PFSK-1 (cell line): ENCODE measurements around the gene HLA-DMB.

ENCODE experiments used
- FOXP2 ChIP-seq: optimal IDR thresholded peaks from 2 replicates; pipeline ENCODE3; 2011; ENCODE audit warnings: borderline replicate concordance, control low read depth, inconsistent platforms; ENCODE audit not compliant: insufficient read depth; ENCODE audit errors: extremely low read length, extremely low read depth
- POLR2AphosphoS5 ChIP-seq: IDR thresholded peaks from 2 replicates; pipeline ENCODE4 v1.6.1; 2012; ENCODE audit warnings: low read depth, mild to moderate bottlenecking, control low read depth, low read length, moderate library complexity
- SIN3A ChIP-seq: IDR thresholded peaks from 2 replicates; pipeline ENCODE4 v1.6.1; 2012; ENCODE audit warnings: mild to moderate bottlenecking, low read length, moderate library complexity, borderline replicate concordance; ENCODE audit not compliant: insufficient read depth
- TAF1 ChIP-seq: IDR thresholded peaks from 2 replicates; pipeline ENCODE4 v1.6.1; 2012; ENCODE audit warnings: low read length, control low read depth, borderline replicate concordance; ENCODE audit not compliant: insufficient read depth
- TF ChIP-seq, protein P1 (sequence below), 2 experiments: IDR thresholded peaks; 2 replicates each; pipeline versions ENCODE4 v1.6.1 to v1.8.0; 2011 to 2012; ENCODE audit warnings: low read depth in 2 of 2, low read length in 2 of 2, control low read depth in 1 of 2, inconsistent platforms in 1 of 2, mild to moderate bottlenecking in 1 of 2, moderate library complexity in 1 of 2; ENCODE audit not compliant: insufficient read depth in 1 of 2

The HLA-DMB gene

DNA sequence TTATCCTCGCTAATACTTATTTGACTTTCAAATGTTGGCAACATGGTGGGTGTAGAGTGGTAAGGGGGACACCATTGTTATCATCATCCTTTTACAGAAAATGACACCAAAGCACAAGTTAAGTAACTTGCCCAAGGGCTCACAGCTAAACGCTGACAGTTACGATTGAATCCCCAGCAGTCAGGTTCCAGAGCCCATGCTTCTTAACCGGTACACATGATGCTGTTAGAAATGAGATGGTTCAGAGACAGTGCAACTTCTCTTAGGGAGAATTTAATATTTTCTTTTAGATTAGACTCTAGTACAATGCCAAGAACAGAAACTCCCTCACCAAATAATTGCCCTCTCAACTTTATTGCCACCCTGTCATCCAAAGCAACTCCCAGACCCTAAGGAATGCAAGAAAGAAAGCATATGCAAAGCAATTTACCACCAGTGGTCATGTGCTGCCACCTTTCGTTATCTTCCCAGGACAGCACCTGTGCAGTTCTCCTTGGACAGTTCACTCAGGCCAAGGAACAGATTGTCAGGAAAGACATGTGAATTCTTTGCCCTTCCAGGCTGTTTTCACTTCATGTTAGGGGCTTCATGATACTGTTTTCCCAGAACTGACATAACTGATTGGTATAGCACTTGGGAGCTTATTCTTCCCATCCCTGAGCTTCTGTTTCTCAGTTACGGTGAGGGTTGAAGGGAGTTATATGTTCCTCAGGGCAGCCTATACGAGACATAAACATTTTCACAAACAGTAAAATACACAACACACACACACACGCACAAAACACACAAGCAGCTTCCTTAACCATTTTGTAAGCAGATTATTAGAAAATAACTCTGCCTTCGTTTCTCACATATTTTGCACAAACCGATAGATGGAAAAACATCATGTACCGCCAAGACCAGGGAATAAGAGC is 7.0 kb upstream of the HLA-DMB start:
- TF ChIP-seq, protein P1, sequence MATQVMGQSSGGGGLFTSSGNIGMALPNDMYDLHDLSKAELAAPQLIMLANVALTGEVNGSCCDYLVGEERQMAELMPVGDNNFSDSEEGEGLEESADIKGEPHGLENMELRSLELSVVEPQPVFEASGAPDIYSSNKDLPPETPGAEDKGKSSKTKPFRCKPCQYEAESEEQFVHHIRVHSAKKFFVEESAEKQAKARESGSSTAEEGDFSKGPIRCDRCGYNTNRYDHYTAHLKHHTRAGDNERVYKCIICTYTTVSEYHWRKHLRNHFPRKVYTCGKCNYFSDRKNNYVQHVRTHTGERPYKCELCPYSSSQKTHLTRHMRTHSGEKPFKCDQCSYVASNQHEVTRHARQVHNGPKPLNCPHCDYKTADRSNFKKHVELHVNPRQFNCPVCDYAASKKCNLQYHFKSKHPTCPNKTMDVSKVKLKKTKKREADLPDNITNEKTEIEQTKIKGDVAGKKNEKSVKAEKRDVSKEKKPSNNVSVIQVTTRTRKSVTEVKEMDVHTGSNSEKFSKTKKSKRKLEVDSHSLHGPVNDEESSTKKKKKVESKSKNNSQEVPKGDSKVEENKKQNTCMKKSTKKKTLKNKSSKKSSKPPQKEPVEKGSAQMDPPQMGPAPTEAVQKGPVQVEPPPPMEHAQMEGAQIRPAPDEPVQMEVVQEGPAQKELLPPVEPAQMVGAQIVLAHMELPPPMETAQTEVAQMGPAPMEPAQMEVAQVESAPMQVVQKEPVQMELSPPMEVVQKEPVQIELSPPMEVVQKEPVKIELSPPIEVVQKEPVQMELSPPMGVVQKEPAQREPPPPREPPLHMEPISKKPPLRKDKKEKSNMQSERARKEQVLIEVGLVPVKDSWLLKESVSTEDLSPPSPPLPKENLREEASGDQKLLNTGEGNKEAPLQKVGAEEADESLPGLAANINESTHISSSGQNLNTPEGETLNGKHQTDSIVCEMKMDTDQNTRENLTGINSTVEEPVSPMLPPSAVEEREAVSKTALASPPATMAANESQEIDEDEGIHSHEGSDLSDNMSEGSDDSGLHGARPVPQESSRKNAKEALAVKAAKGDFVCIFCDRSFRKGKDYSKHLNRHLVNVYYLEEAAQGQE (IDR thresholded peaks at IDR 0.05; ENCODE audit: insufficient read depth in 1 of 2, low read depth in 2 of 2, low read length in 2 of 2), result no peak

DNA sequence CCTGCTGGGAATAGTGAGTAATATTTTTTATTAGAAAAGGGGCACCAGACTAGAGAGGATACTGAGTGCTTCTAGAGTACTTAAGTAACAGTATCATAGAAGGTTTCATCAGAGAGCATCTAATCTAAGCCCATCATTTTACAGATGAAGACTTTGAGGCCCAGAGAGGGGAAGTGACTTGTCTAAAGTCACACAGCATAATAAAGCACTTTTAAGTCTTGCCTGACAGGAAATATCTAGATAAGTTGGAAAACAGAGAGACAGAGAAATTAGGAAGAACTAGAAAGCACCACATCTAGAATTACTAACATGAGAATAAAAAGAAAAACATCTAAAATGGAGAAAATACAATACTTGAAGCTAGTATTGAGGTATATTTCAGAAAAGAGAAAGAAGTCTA is 6.1 kb upstream of the HLA-DMB start:
- TF ChIP-seq POLR2AphosphoS5, result no peak
- no peak for TF ChIP-seq SIN3A
- no peak for TF ChIP-seq FOXP2
- TF ChIP-seq TAF1, result no peak
- TF ChIP-seq, protein P1 (IDR thresholded peaks at IDR 0.05; ENCODE audit: insufficient read depth in 1 of 2, low read depth in 2 of 2, low read length in 2 of 2), result no peak

DNA sequence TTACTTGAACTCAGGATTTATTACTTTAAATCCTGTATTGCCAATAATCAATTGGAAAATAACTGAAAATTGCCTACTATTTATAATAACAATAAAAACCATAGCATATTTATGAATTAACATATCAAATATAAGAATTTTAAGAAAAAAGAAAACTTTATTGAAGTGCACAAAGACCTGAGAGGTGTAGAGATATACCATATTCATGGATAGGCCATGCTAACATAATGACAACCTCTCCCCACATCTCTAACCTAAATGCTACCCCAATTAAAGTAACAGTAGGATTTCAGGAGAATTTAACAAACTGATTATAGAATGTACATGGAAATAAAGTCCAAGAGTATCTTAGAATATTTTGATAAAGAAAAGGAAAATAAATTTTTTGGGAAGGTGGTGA is 5.1 kb upstream of the HLA-DMB start:
- TF ChIP-seq, protein P1 (IDR thresholded peaks at IDR 0.05; ENCODE audit: insufficient read depth in 1 of 2, low read depth in 2 of 2, low read length in 2 of 2), result no peak
- TF ChIP-seq POLR2AphosphoS5, result no peak
- TF ChIP-seq FOXP2, result no peak
- no peak for TF ChIP-seq TAF1
- no peak for TF ChIP-seq SIN3A

DNA sequence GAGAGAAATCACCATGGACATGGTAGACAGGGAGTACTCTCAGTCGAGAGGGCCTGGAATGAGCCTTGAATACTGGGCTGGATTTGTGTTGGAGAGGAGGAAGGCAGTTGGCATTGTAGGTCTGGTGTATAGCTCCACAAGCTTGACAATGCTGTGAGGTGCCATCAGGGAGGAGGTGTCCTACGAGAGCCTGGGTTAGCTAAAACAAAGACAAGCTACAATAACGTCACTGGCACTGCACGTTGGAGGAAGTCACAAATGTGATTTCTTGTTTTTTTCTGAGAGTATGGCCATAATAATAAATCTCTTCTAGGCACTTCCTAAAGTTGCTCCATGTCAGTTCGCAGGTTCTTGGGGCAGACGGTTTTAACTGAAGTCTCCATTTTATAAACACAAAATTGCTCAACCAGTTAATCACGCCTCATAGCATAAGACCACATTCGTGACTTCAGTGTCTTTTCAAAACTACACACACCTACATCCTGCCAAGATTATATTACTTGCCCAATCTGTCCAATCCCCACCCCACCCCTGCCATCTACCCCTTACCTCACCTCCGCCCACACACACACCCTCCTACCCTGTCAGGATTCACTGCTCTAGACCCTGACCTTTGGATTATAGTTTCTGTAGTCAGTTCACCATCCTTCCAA is 4.4 kb upstream of the HLA-DMB start:
- TF ChIP-seq, protein P1 (IDR thresholded peaks at IDR 0.05; ENCODE audit: insufficient read depth in 1 of 2, low read depth in 2 of 2, low read length in 2 of 2), result no peak
- no peak for TF ChIP-seq TAF1
- no peak for TF ChIP-seq FOXP2
- no peak for TF ChIP-seq POLR2AphosphoS5
- no peak for TF ChIP-seq SIN3A
